Activated naive CD4-positive, alpha-beta T cell treated with anti-CD3 and anti-CD28 coated beads, Interleukin-2, amount 50 U/mL, for 24 hours (primary cell): Measurements from ENCODE around the gene SIT1.

Experiments
- H3K27ac Mint-ChIP-seq: one replicate; pipeline ENCODE4 v1.8.0; 2021; ENCODE audit warnings: mild to moderate bottlenecking, mixed read lengths
- H3K27me3 Mint-ChIP-seq: one replicate; pipeline ENCODE4 v1.8.0; 2021; ENCODE audit warnings: mixed read lengths
- H3K36me3 Mint-ChIP-seq: one replicate; pipeline ENCODE4 v1.8.0; 2021; ENCODE audit warnings: mixed read lengths
- H3K4me1 Mint-ChIP-seq: one replicate; pipeline ENCODE4 v1.8.0; 2021; ENCODE audit warnings: mixed read lengths
- H3K4me3 Mint-ChIP-seq: one replicate; pipeline ENCODE4 v1.8.0; 2021; ENCODE audit warnings: mild to moderate bottlenecking, mixed read lengths
- H3K9me3 Mint-ChIP-seq: one replicate; pipeline ENCODE4 v1.8.0; 2021; ENCODE audit warnings: mixed read lengths

The SIT1 gene

GRCh38 chr9:35686222-35687203 lies 35.8 kb upstream of the SIT1 start:
- Mint-ChIP-seq H3K36me3 (no peaks in the 10 kb centered on the region), H3K4me3 (no peak overlapping the region), H3K27ac (no peak overlapping the region), H3K27me3 (no peaks in the 10 kb centered on the region), H3K9me3 (no peaks in the 10 kb centered on the region), H3K4me1 (peaks cover 22% of the 10 kb centered on the region)

- no peaks in the 10 kb centered on the region for H3K36me3 Mint-ChIP-seq
- H3K27ac Mint-ChIP-seq: no peak overlapping the region
- no peaks in the 10 kb centered on the region for H3K9me3 Mint-ChIP-seq
- H3K4me3 Mint-ChIP-seq: no peak overlapping the region
- H3K4me1 Mint-ChIP-seq: peaks cover 18% of the 10 kb centered on the region
- H3K27me3 Mint-ChIP-seq: no peaks in the 10 kb centered on the region
Measured at GRCh38 chr9:35685506-35685905, 34.8 kb upstream of the SIT1 start.

GRCh38 chr9:35684921-35685320 lies 34.2 kb upstream of the SIT1 start:
- Mint-ChIP-seq H3K36me3 (no peaks in the 10 kb centered on the region), H3K4me1 (peaks cover 18% of the 10 kb centered on the region)

GRCh38 chr9:35683323-35683722 lies 32.6 kb upstream of the SIT1 start:
- H3K27me3 Mint-ChIP-seq: no peaks in the 10 kb centered on the region
- H3K27ac Mint-ChIP-seq: no peak overlapping the region
- no peaks in the 10 kb centered on the region for H3K9me3 Mint-ChIP-seq
- H3K4me3 Mint-ChIP-seq: no peak overlapping the region
- no peaks in the 10 kb centered on the region for H3K36me3 Mint-ChIP-seq
- peaks cover 9% of the 10 kb centered on the region for H3K4me1 Mint-ChIP-seq

More at GRCh38 chr9:35684921-35685320, 34.2 kb upstream of the SIT1 start:
- H3K27me3 Mint-ChIP-seq: no peaks in the 10 kb centered on the region
- H3K9me3 Mint-ChIP-seq: no peaks in the 10 kb centered on the region
- H3K4me3 Mint-ChIP-seq: no peak overlapping the region
- H3K27ac Mint-ChIP-seq: no peak overlapping the region

- no peaks in the 10 kb centered on the region for H3K9me3 Mint-ChIP-seq
- peaks cover 5% of the 10 kb centered on the region for H3K4me1 Mint-ChIP-seq
- no peaks in the 10 kb centered on the region for H3K27me3 Mint-ChIP-seq
- no peaks in the 10 kb centered on the region for H3K36me3 Mint-ChIP-seq
- no peak overlapping the region for H3K4me3 Mint-ChIP-seq
- no peak overlapping the region for H3K27ac Mint-ChIP-seq
Measured at GRCh38 chr9:35682520-35683315, 32.0 kb upstream of the SIT1 start.

GRCh38 chr9:35682051-35682450 lies 31.3 kb upstream of the SIT1 start:
- Mint-ChIP-seq H3K27ac (no peak overlapping the region), H3K4me3 (no peak overlapping the region), H3K36me3 (no peaks in the 10 kb centered on the region), H3K9me3 (no peaks in the 10 kb centered on the region), H3K27me3 (no peaks in the 10 kb centered on the region), H3K4me1 (peaks cover under 1% of the 10 kb centered on the region)

- no peak overlapping the region for H3K27ac Mint-ChIP-seq
- no peaks in the 10 kb centered on the region for H3K27me3 Mint-ChIP-seq
- no peaks in the 10 kb centered on the region for H3K36me3 Mint-ChIP-seq
- no peak overlapping the region for H3K4me3 Mint-ChIP-seq
- H3K4me1 Mint-ChIP-seq: peaks cover 5% of the 10 kb centered on the region
- no peaks in the 10 kb centered on the region for H3K9me3 Mint-ChIP-seq
Measured at GRCh38 chr9:35681341-35682002, 30.7 kb upstream of the SIT1 start.

GRCh38 chr9:35680331-35681105 lies 29.8 kb upstream of the SIT1 start:
- no peaks in the 10 kb centered on the region for H3K27me3 Mint-ChIP-seq
- no peaks in the 10 kb centered on the region for H3K36me3 Mint-ChIP-seq
- peaks cover 8% of the 10 kb centered on the region for H3K4me1 Mint-ChIP-seq
- H3K4me3 Mint-ChIP-seq: no peak overlapping the region
- no peaks in the 10 kb centered on the region for H3K9me3 Mint-ChIP-seq
- no peak overlapping the region for H3K27ac Mint-ChIP-seq

- H3K36me3 Mint-ChIP-seq: no peaks in the 10 kb centered on the region
- H3K4me3 Mint-ChIP-seq: no peak overlapping the region
- no peaks in the 10 kb centered on the region for H3K27me3 Mint-ChIP-seq
- H3K27ac Mint-ChIP-seq: no peak overlapping the region
- peaks cover 8% of the 10 kb centered on the region for H3K4me1 Mint-ChIP-seq
- H3K9me3 Mint-ChIP-seq: no peaks in the 10 kb centered on the region
Measured at GRCh38 chr9:35679766-35680330, 29.1 kb upstream of the SIT1 start.

GRCh38 chr9:35679091-35679490 lies 28.4 kb upstream of the SIT1 start:
- H3K4me1 Mint-ChIP-seq: peaks cover 16% of the 10 kb centered on the region
- no peaks in the 10 kb centered on the region for H3K36me3 Mint-ChIP-seq
- H3K27me3 Mint-ChIP-seq: no peaks in the 10 kb centered on the region
- no peak overlapping the region for H3K4me3 Mint-ChIP-seq
- no peaks in the 10 kb centered on the region for H3K9me3 Mint-ChIP-seq
- no peak overlapping the region for H3K27ac Mint-ChIP-seq

- Mint-ChIP-seq H3K27ac (no peak overlapping the region), H3K9me3 (no peaks in the 10 kb centered on the region), H3K4me1 (peaks cover 16% of the 10 kb centered on the region), H3K27me3 (no peaks in the 10 kb centered on the region), H3K4me3 (peak overlapping the region; percentile 82), H3K36me3 (no peaks in the 10 kb centered on the region)
Measured at GRCh38 chr9:35675732-35676392, 25.1 kb upstream of the SIT1 start.

GRCh38 chr9:35675204-35675603 lies 24.5 kb upstream of the SIT1 start:
- H3K4me3 Mint-ChIP-seq: peak overlapping the region; percentile 64
- no peaks in the 10 kb centered on the region for H3K36me3 Mint-ChIP-seq
- H3K27ac Mint-ChIP-seq: no peak overlapping the region
- no peaks in the 10 kb centered on the region for H3K9me3 Mint-ChIP-seq
- peaks cover 16% of the 10 kb centered on the region for H3K4me1 Mint-ChIP-seq
- H3K27me3 Mint-ChIP-seq: no peaks in the 10 kb centered on the region

- Mint-ChIP-seq H3K4me1 (peaks cover 16% of the 10 kb centered on the region), H3K36me3 (no peaks in the 10 kb centered on the region), H3K4me3 (no peak overlapping the region), H3K27me3 (no peaks in the 10 kb centered on the region), H3K27ac (no peak overlapping the region), H3K9me3 (no peaks in the 10 kb centered on the region)
Measured at GRCh38 chr9:35674025-35674361, 23.3 kb upstream of the SIT1 start.
